Stimulated activated CD8-positive, alpha-beta memory T cell treated with anti-CD3 and anti-CD28 coated beads, Interleukin-2, amount 100 ng/mL, for 48 hours (primary cell): ENCODE measurements around the gene IL3RA.
"Not testable (repeated sequence)": the region's sequence is repeated elsewhere in the genome, so short reads cannot be mapped to it uniquely, and the experiment has no call there.

Experiments used
- DNase-seq, 2 donors: peaks; one replicate each; pipeline ENCODE4 v3.0.0-alpha.2; 2020; ENCODE audit warnings: low read depth in 2 of 2

IL3RA gene

DNA sequence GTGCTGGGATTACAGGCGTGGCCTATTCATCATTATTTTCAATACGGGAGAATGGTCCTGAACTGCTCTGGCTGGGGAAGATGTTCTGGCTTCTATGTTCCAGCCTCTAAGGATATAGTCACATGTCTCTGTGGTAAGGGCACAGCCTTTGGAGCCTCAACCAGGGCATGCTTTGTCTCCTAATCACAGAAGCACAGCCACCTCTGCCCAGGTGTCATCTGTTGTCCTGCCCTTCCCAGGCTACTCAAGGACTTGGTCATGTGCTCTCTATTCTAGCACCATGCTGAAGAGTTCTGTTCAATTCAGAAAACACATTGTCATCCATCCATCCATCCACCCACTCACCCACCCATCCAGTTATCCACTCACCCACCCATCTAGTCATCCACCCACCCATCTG lies 86.6 kb downstream of the IL3RA start:
- no peak for DNase-seq

DNA sequence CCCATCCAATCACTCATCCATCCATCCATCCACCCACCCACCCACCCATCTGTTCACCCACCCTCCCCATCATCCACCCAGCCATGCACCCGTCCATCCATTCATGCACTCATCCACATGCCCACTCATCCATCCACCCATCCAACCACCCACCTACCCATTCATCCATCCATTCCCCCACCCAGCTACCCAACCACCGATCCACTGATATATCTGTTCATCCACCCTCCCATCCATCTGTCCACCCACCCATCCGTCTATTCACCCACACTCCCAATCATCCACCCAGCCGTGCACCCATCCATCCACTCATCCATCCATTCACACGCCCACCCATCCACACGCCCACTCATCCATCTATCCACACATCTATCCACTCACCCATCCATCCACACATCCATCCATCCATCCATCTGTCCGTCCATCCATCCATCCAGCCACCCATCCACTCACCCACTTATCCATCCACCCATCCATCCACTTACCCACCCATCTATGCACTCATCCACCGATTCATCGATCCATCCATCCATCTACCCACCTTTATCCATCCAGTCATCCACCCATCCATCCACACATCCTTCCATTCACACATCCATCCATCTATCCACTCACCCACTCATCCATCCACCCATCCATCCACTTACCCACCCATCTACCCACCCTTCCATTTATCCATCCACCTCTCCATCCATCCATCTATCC lies 87.7 kb downstream of the IL3RA start:
- DNase-seq = no peak

DNA sequence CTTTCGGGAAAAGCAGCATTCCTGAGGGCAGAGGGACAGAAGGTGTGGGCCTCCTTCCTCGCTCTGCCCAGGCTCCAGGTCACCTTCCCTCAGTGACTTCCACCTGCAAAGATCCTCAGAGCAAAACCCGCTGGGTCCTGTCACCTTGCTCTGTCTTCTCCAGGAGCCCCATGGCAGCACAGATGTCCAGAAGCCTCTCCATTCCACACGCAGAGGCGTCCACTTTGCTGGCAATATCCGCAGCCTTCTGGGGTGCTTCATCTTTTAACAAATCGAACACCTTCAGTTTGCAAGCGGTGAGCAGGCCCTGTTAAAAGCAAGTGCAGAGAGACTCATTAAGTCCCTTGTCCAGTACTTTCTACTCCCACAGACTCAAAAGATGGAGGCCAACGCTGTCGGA lies 88.8 kb downstream of the IL3RA start:
- no peak for DNase-seq

DNA sequence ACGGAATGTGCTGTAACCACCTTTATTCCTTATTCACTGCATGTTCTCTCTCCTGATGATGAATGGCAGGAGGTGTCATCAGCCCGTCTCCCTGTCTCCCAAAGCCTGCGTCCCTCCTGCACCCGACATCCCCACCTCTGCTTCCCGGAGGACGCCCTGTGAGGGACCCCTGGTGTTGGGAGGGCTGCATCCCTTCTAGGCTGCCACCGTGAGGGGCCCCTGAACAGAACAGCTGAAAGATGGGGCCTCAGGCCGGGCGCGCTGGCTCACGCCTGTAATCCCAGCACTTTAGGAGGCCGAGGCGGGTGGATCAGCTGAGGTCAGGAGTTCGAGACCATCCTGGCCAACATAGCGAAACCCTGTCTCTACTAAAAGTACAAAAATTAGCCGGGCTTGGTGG lies 89.7 kb downstream of the IL3RA start:
- DNase-seq = not testable (repeated sequence)

DNA sequence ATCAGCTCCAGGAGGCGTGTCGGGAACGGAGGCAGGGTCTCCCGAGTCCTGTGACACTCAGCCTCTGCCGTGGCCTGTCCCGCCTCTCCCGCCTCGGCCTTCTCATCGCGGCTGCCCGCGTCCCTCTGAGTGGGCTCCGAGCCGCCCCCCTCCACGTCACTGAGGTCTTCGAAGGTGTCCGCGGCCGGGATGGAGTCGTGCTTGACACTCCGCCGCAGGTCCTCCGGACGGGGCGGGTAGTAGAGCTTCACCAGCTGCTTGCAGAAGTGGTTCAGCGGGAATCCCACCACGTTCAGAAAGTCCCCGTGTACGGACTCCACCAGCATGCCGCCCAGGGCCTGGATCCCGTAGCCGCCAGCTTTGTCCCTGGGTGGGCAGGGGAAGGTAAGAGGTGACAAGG lies 91.2 kb downstream of the IL3RA start:
- no peak for DNase-seq

DNA sequence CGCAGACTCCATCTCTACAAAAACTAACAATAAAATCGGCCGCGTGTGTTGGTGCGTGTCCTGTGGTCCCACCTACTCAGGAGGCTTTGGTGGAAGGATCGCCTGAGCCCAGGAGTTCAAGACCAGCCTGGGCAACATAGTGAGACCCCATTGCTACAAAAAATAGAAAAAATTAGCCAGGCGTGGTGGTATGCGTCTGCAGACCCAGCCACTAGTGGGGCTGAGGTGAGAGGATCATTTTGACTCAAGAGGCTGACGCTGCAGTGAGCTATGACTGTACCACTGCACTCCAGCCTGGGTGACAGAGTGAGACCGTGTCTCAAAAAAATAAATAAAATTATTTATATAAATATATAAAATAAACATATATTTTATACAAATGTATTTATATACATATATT lies 93.9 kb downstream of the IL3RA start:
- DNase-seq = no peak
